ENCODE results near the gene TMPRSS7.
A peak's percentile ranks its signal among the peaks of the same experiment; 100 is the strongest.
"Not testable (repeated sequence)": the region's sequence is repeated elsewhere in the genome, so short reads cannot be mapped to it uniquely, and the experiment has no call there.

Gene TMPRSS7

DNA sequence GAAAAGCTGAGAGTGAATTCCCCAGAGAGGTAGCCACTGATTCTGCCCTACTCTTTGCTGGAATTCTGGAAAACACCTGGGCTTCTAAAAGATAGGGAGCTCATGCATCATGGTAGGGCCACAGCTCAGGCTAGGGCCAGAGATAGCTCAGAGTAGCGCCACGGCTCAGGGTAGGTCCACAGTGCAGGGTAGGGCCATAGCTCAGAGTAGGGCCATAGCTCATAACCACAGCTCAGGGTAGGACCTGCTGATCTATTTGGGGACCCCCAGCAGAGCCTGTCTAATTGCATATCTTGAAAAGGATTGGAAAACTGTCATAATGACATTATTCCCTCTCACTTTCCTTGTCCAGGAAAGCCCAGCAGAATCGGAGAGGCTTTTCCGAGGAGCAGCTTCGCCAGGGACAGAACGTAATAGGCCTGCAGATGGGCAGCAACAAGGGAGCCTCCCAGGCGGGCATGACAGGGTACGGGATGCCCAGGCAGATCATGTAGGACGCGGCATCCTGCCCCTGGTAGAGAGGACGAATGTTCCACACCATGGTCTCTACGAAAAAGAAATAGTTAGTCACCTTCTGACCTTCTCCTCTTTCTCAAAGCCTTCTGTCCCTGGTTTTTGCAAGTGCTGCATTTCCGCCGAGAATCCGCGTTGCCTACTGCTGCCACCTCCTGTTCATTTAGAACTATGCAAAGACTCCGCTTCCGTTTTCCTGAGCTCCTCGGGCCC is 21.3 kb upstream of the TMPRSS7 start:
- DNase-seq = peak; percentile 69 to 86

DNA sequence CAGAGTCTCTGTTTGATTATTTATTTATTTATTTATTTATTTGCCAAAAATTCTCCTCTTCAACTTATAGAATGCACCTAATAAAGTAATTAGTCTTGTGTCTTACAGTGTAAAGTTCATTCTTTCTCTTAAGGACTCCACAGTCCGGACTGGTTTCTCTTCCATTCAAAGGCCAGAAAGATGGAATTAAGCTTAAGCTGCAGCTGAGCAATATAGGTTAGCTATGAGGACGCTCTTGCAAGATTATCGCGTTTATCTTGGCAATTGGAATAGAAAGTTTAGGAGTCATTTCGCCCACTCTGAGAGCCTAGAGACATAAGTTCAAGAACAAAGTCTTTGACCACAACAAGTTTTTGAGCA is 20.8 kb upstream of the TMPRSS7 start:
- no peak for DNase-seq

DNA sequence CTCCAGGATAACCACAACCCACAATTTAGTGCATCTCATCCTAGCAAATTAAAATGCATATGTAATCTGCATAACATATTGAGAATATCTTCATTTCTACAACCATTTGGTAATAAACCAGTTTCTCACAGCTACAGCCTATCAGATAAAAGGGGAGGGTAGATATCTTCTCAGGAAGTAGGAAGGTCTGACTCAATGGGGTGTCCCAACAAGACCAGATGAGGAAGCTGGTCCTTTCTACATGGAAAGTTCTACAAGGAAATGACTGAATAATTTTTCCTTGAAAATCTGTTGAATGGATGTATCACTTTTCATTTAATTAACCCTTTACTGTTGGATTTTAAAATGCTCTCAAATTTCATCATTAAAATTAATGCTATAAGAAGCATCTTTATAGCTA is 17.4 kb upstream of the TMPRSS7 start:
- no peak for DNase-seq

DNA sequence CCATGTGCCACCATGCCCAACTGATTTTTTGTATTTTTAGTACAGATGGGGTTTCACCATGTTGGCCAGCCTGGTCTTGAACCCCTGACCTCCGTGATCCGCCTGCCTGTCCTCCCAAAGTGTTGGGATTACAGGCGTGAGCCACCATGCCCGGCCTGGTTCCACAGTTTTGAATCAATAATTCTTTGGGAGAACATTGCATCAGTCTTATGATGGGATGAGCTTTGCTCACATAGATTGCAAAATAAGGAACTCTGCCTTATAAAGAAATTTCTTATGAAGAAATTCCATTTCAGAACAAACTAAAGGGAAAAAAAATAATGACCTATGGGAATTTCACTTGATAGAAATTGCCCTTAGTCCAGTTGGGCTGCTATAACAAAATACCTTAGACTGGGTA is 15.8 kb upstream of the TMPRSS7 start:
- no peak for DNase-seq

DNA sequence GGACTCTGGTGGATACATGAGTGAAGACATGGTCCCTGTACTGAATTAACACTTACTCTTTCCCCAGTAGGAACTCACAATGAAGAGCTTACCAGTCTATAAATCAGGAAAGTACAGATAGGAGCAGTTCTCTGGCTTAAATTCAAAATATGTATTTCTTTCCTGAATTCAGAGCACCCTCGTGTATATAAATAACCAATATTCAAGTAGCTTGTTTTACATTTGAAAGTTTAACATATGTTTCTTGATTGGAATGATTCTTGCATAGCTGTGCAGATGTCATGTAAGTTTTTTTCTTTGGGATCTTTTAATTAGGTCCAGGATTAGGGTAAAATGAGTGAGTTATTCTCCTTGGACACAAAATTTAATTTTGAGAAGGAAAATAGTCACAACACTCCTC is 14.8 kb upstream of the TMPRSS7 start:
- no peak for DNase-seq

DNA sequence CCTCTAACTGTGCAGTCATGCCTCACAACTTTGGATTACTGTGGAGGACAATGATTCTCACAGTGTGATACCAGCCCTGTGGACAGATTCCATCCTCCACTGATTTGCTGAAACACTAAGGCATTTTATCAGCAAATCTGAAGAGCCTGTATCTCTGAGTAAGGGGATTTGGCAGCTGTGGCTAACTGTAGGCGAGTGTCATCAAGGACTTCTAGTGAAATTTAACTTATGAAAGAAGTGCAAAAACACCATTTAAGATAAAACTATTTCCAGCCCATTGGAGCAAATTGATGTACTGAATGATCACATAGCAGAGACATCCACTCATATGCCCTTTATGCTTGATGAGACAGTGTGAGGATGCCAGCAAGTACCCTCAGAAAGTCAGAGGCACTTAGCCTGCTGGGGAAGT is 13.9 kb upstream of the TMPRSS7 start:
- DNase-seq = no peak

DNA sequence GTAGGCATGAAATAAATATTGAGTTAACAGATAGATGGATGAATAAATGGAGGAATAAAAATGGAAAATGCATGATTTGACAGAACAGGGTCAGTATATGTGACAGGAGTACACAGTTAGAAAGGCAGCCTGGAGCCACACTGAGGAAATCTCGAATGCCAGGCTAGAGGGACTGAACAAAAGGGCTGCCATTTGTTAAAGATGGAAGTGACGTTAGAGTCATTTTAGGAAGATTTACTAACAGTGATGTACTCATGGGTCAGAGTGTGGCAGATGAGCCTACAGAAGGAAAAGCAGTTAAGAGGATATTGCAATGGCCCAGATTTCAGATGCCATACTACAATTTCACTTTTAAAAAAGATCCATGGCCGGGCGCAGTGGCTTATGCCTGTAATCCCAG is 7.4 kb upstream of the TMPRSS7 start:
- no peak for DNase-seq

DNA sequence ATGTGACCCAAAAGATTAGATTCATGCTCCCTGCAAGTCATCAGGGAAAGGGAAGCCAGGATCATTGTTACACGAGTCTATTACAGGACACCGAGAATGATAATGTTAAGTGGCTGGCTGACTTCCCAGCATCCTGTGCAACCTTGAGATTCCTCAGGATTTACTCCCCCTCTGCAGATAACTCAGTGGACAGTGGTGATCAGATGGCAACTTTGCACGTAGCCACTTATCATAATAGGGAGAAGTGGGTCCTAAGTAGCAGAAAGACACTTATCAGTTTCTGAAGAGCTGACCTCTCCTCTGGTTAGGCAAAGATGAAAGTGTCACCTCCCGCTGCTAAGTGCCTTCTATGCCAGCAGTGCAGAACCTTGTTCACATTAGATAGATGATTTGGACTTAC is 6.7 kb upstream of the TMPRSS7 start:
- no peak for DNase-seq

DNA sequence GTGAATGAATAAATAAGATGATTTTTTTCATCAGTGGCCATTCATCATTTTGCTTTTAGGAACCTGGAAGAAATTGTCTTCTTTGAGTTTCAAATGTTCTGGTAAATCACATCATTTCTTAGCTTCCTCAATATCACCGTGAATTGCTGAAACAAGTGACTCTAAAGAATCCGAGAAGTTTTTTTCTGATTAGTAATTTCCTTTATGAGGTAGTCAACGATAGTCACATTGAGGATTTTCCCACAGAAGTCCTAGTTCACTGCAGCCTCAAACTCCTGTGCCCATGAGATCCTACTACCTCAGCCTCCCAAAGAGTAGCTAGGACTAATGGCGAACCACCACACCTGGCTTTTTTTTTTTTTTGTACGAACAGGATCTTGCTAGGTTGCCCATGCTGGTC is 3.6 kb upstream of the TMPRSS7 start:
- DNase-seq = no peak

DNA sequence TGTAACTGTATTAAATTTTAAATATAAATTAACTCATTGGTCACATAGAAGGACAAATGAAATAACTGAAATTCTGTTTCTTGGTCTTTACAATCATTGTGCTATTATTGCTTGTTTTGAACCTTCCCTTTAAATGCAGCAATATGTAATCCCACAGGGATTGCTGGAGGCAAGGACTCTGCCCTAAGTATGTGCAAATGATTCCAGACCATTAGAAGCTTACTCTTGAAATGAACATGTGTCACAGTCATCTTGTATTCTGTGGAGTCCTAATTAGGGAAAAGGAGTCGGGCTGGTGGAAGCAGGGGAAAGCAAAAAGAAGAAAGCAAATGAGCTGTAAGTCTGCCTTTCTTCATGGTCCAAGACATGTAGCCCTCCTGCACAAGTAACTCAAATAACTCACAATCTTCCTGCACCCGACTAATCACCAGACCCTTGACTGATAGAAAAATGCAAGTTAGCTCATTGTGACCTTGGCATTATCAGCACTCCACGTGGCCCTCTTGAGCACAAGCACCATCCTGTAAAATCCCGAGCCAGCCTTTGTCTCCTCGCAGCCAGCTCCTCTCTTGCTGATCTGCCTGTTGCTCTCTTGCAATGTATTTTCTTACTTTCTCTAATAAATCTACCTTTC is 2.3 kb upstream of the TMPRSS7 start:
- no peak for DNase-seq

DNA sequence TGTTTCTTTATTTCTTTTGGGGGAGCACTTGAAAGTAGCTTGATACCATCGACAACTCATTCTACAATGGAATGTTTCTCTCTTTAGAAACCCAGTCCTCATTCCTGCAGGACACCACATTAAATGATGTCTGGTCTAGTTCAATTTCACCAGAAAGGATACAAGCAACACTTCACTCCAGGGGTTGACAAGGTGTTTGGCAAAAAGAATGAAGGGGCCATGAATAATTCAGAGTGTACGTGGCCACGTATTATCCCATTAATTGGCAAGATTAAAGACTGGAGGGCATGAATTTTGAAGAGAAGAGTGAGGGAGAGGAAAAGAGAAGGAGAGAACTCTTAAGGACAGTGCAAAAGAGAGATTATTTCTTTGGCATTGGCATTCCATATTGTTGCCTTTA is 705 bp downstream of the TMPRSS7 start:
- DNase-seq = no peak

DNA sequence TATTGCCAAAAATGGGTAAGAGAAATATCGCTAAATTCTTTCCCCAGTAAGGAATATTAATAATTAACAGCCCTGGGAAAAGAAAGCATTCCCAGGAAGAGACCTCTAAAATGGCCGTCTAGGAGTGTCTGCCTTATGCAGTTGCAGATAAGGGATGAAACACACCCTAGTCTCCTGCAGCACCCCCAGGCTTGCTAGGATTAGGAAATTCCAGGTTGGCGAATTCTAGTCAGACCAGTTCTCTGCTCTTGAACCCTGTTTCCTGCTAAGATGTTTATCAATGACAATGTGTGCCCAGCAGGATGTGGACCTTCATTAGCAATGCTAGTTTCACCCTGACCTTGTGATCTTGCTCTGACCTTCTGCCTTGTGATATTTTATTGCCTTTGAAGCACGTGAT is 2.7 kb downstream of the TMPRSS7 start:
- DNase-seq = not testable (repeated sequence)

DNA sequence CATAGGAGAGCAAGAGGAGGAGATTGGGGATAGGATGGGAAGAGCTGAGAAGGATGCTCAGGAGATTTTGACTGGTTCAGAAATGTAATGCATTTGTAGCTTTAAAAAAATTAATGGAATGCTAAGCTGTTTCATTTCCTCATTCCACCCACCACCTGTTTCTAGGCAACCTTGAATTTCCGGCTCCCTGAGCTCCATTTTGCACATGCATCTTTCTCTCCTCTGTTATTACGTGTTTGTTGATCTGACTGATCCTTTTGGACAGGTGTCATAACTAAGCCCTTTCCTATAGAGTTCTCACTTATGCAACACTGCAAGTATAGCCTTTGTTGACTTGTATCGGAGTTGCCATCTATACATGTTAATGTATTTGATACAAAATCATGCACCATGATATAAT is 4.3 kb downstream of the TMPRSS7 start:
- no peak for DNase-seq

DNA sequence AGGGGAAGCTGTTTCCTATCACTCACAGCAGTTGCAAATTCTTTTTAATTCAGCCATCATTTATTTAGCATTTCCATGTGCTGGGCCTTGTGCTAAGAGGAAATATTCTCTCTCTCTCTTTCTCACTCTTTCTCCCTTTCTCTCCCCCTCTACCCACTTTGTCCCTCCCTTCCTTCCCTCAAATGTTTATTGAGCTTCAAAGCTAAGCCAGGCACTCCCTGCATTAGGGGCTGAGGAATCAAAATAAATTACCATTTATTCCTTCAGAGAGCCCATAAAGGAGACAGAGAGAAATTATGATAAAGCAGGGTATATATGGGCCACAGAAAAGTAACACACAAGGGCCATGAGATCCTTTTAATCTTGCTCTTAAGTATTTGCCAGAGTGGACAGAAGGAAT is 6.8 kb downstream of the TMPRSS7 start:
- DNase-seq = no peak

DNA sequence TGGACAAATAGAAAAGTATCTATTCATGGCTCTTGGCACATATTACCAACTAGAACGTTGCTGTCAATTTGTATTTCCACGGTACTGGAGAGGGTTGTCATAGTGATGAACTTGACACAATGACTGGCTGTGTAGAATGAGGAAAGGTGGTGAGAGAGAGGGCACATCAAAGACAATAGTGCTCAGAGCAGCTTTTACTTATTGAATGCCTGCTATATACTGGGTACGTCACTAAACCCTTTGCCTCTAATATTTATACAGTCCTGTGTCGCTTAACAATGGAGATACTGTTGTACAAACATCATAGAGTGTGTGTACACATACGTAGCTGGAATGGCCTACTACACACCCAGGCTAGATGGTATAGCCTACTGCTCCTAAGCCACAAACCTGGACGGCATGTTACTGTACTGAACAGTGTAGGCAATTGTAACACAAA is 8.3 kb downstream of the TMPRSS7 start:
- no peak for DNase-seq

DNA sequence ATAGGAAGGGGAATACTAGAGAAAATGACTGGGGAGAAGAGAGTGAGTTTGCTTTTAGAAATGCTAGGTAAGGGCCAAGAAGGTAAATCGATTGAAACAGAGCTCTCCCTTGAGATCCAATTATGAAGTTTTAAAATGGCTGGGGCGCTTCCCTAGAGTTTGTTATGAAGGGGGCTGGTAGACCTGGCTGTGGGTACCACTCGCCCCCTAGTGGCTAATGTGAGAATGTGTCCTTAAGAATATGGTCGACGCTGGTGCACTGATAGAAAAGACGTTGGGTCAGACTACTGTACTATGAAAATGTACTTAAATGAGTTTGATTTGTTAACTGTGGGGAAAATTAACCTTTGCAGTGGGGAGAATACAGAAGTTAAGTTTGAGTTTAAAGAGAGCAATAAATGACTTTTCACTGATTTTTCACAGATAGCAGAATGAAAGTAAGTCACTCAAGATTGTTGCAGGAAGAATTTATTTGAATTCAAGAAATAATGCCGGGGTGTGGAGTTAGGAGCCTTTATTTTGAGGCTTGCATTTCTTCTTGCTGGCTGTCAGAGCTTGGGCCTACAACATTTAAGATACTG is 9.2 kb downstream of the TMPRSS7 start:
- peak; percentile 84 to 92 for DNase-seq

DNA sequence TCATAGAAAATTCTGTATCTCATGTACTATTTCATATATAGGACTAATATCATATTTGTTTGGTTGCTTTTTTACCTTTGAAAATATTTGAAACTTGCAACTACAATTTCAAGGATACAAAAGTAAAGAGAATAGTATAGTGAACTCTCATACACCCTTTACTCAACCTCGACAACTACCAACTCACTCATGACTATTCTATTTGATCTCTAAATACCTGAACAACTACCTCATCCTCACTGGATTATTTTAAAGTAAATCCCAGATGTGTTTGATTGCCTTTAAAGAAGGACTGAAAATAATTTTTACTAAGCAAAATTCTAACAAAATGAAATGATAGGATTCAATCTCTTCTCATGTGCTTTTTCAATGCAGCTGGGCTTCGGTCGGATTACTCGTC is 12.1 kb downstream of the TMPRSS7 start:
- DNase-seq = no peak

DNA sequence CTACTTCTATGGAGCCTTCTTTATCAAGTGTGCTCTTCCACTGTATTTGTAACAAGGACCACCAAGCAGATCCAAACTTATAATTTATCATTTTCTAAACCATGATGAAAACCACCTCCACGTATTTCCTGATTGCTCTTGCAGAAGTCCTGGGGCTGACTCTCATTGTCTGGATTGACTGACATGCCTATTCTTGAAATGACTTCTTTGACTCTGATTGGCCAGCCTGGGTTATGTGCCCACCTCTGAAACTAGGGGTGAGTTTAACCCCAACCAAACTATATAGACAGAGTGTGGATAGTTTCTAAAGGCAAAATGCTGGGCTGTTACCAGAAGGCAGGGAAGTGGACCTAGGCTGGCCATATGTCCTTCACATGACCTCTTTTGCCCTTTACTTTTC is 12.7 kb downstream of the TMPRSS7 start:
- DNase-seq = no peak

DNA sequence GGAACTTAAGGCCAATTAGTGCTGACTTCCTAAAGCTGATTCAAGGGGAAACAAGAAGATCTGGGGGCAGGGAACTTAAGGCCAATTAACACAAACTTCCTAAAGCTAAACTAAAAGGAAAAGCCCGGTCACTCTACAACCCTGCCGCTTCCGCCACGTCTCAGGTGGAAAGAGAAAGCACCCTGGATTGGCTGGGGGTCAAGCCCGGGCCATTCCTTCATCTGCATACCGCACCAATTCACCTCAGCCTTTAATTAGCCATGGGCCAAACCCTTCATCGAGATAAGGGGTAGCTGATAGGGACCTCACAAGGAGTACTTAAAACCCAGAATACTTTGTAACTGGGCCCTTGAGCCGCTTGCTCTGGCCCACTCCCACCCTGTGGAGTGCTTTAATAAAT is 14.4 kb downstream of the TMPRSS7 start:
- DNase-seq = no peak

DNA sequence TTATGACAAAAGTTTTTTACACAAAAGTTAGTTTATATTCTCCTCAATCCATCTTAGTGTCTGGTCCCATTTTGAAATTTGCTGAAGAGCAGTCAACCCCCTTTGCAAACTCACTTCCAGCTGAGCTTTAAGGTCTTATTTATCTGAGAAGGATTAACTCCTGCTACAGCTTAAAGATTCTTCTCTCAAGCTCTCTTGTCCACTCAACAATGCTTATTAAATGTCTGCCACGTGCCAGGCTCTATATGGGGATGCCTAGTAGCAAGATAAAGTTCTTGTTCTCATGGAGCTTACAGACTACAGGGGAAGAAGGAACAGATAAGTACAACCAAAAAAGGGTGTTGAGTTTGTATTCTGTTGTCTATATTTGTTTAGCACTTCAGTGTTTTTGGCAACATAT is 18.7 kb downstream of the TMPRSS7 start:
- no peak for DNase-seq

DNA sequence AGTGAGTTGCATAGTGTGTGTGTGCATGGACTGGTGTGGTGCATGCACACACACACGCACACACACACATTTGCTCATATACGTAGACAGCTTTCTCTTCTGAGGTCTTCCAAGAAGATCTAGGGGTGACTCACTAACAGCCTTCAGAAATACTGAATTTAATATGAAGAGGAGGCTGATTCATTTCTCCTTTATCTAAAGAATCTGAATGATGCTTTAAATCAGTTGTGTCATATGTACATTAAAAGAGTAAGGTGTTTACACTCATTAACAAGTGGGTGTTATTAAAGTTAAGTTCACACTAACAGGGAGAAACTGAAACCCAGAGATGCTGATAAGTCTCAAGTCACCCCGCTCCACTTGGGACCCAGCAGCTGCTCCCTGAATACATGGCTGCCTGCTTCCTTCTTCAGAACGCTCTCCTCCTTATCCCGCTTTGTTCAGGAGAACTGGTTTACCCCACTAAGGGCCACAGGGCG is 22.0 kb downstream of the TMPRSS7 start:
- no peak for DNase-seq

DNA sequence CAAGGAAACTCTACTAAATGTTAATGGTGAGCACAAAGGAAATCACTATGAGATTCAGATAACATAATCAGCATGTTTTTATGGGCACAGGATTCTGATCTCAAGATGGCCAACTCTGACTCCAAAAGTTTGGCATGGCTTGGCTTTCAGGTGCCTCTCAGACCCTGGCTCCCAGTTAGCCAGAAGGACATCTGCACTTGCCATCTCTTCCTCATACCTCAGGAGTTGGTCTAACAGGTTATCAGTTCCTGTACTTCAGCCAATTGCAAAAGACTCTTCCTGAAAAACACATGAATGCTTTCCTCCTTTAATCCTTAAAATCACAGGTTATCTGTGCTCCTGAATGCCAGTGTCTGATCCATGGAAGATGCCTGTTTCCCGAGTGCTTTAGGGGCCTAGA is 25.0 kb downstream of the TMPRSS7 start:
- DNase-seq = no peak

DNA sequence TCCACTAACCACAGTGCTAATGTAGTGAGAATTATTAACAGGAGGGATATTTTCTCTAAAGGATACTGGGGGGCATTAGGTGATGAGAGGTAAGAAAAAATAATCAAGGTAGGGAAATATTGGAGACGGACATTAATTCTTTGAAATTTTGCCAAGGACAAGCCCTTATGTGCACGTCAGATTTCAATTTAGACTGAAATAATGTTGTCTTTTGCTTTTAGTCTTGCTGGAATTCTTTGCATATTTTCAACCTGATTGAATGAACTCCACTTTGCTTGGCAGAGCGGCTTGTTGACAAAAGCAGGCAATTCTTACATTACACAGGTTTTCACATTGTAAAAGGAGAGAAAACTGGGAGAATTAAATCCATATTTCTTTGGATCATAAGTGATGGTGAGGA is 26.6 kb downstream of the TMPRSS7 start:
- DNase-seq = no peak

DNA sequence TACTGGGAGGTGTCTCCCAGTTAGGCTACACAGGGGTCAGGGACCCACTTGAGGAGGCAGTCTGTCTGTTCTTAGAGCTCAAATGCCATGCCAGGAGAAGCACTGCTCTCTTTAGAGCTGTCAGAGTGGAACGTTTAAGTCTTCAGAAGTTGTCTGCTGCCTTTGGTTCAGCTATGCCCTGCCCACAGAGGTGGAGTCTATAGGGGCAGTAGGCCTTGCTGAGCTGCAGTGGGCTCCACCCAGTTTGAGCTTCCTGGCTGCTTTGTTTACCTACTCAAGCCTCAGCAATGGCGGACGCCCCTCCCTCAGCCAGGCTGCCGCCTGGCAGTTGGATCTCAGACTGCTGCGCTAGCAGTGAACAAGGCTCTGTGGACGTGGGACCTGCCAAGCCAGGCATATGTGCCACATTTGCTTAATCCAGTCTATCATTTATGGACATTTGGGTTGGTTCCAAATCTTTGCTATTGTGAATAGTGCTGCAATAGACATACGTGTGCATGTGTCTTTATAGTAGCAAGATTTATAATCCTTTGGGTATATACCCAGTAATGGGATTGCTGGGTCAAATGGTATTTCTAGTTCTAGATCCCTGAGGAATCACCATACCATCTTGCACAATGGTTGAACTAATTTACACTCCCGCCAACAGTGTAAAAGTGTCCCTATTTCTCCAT is 38.0 kb downstream of the TMPRSS7 start:
- DNase-seq = not testable (repeated sequence)

All from Kasumi-1 (cell line).